Choroid plexus epithelial cell (primary cell): ENCODE results near the gene MYF6.

Experiments used
- DNase-seq: peaks from one replicate; pipeline ENCODE4 v3.0.0-alpha.2; 2010; ENCODE audit warnings: low read depth
- H3K4me3 ChIP-seq: 2 replicates; pipeline ENCODE4 v1.5.1; 2011; ENCODE audit warnings: low read depth, mild to moderate bottlenecking, control low read depth, low read length, moderate library complexity
- CTCF ChIP-seq: conservative IDR thresholded peaks from 2 replicates; pipeline ENCODE4 v1.5.1; 2011; ENCODE audit warnings: low read depth, mild to moderate bottlenecking, control low read depth, inconsistent platforms, low read length, moderate library complexity

The MYF6 gene

GRCh38 chr12:80711866-80712265, 4.4 kb downstream of the MYF6 start:
- DNase-seq, result no peak
- H3K4me3 ChIP-seq, result no peak overlapping the region
- TF ChIP-seq CTCF, result no peak

- no peak for DNase-seq
- no peak overlapping the region for H3K4me3 ChIP-seq
- no peak for TF ChIP-seq CTCF
These were observed 5.4 kb downstream of the MYF6 start for GRCh38 chr12:80712866-80713265.

GRCh38 chr12:80713419-80713818, 6.0 kb downstream of the MYF6 start:
- H3K4me3 ChIP-seq, result no peak overlapping the region
- no peak for TF ChIP-seq CTCF
- DNase-seq, result no peak

- DNase-seq, result no peak
- TF ChIP-seq CTCF, result no peak
- no peak overlapping the region for H3K4me3 ChIP-seq
These were observed 6.6 kb downstream of the MYF6 start for GRCh38 chr12:80714055-80714454.

GRCh38 chr12:80714846-80715245, 7.4 kb downstream of the MYF6 start:
- no peak overlapping the region for H3K4me3 ChIP-seq
- TF ChIP-seq CTCF, result no peak
- DNase-seq, result no peak

GRCh38 chr12:80715713-80716249, 8.3 kb downstream of the MYF6 start:
- DNase-seq, result no peak
- no peak overlapping the region for H3K4me3 ChIP-seq
- no peak for TF ChIP-seq CTCF

- TF ChIP-seq CTCF, result no peak
- no peak for DNase-seq
- no peak within 1 kb of the TSS for H3K4me3 ChIP-seq
These were observed 9.4 kb downstream of the MYF6 start, which contains the start of gene MYF5 for GRCh38 chr12:80716696-80717469. Gene MYF5, plus strand, starts transcription at chr12:80716912. Its CDS starts 152 bp downstream, at chr12:80717064.
